Neuronal stem cell (in vitro differentiated cells): Measurements from ENCODE around the gene RUBCN.
"Not testable (repeated sequence)": the region's sequence is repeated elsewhere in the genome, so short reads cannot be mapped to it uniquely, and the experiment has no call there.

ENCODE experiments used
- DNase-seq: peaks from one replicate; pipeline ENCODE4 v3.0.0-alpha.2; 2013; ENCODE audit warnings: low spot score
- H2AFZ ChIP-seq: one replicate; pipeline ENCODE4 v1.6.1; 2013; ENCODE audit warnings: mild to moderate bottlenecking, low read length, inconsistent platforms
- H2AK5ac ChIP-seq: 2 replicates; pipeline ENCODE4 v1.6.1; 2013; ENCODE audit warnings: low read depth, mild to moderate bottlenecking, inconsistent platforms, low read length, moderate library complexity, mixed read lengths
- H2BK120ac ChIP-seq: 2 replicates; pipeline ENCODE4 v1.6.1; 2013; ENCODE audit warnings: low read depth, mild to moderate bottlenecking, inconsistent platforms, low read length, moderate library complexity, mixed read lengths
- H2BK12ac ChIP-seq: one replicate; pipeline ENCODE4 v1.6.1; 2013; ENCODE audit warnings: low read length, inconsistent platforms
- H2BK15ac ChIP-seq: 2 replicates; pipeline ENCODE4 v1.6.1; 2013; ENCODE audit warnings: mild to moderate bottlenecking, low read length, inconsistent platforms, mixed read lengths
- H2BK5ac ChIP-seq: one replicate; pipeline ENCODE4 v1.6.1; 2013; ENCODE audit warnings: inconsistent platforms, mild to moderate bottlenecking, low read length, moderate library complexity
- H3K14ac ChIP-seq: one replicate; pipeline ENCODE4 v1.6.1; 2013; ENCODE audit warnings: low read length, inconsistent platforms
- H3K18ac ChIP-seq: 2 replicates; pipeline ENCODE4 v1.6.1; 2013; ENCODE audit warnings: low read length, inconsistent platforms
- H3K23ac ChIP-seq: 2 replicates; pipeline ENCODE4 v1.6.1; 2013; ENCODE audit warnings: low read depth, mild to moderate bottlenecking, mixed read lengths, low read length, inconsistent platforms; ENCODE audit not compliant: poor library complexity
- H3K27ac ChIP-seq: replicated peaks from 3 replicates; pipeline ENCODE4 v1.5.1; 2013; ENCODE audit warnings: low read length, inconsistent platforms
- H3K27me3 ChIP-seq, 3 experiments: 2 replicates each; pipeline ENCODE4 v1.6.1; 2013; ENCODE audit warnings: low read length in 3 of 3, mild to moderate bottlenecking in 2 of 3, inconsistent platforms in 1 of 3, low read depth in 1 of 3, mixed read lengths in 1 of 3, moderate library complexity in 1 of 3; ENCODE audit not compliant: control insufficient read depth in 3 of 3, insufficient read depth in 3 of 3
- H3K36me3 ChIP-seq, 2 donors: replicated peaks in 1 of 2; 2 replicates each; pipeline ENCODE4 v1.6.1; 2013; ENCODE audit warnings: low read length in 2 of 2; ENCODE audit not compliant: control insufficient read depth in 2 of 2, insufficient read depth in 2 of 2
- H3K4ac ChIP-seq: 2 replicates; pipeline ENCODE4 v1.6.1; 2013; ENCODE audit warnings: inconsistent platforms, mild to moderate bottlenecking, low read length, moderate library complexity
- H3K4me1 ChIP-seq, 2 donors: 1 replicate in 1 of 2; 2 replicates in 1 of 2; pipeline ENCODE4 v1.6.1; 2013; ENCODE audit warnings: low read length in 2 of 2, low read depth in 1 of 2; ENCODE audit not compliant: control insufficient read depth in 2 of 2, insufficient read depth in 1 of 2
- H3K4me2 ChIP-seq: one replicate; pipeline ENCODE4 v1.6.1; 2013; ENCODE audit warnings: mild to moderate bottlenecking, low read length, inconsistent platforms; ENCODE audit not compliant: insufficient read depth, poor library complexity, severe bottlenecking
- H3K4me3 ChIP-seq, 2 donors: 2 replicates each; pipeline ENCODE4 v1.5.1; 2013; ENCODE audit warnings: low read length in 2 of 2, mild to moderate bottlenecking in 2 of 2, inconsistent platforms in 1 of 2, moderate library complexity in 1 of 2
- H3K79me1 ChIP-seq: one replicate; pipeline ENCODE4 v1.6.1; 2013; ENCODE audit warnings: low read depth, mild to moderate bottlenecking, inconsistent platforms, low read length, moderate library complexity
- H3K9ac ChIP-seq: one replicate; pipeline ENCODE4 v1.6.1; 2013; ENCODE audit warnings: mild to moderate bottlenecking, low read depth, low read length, inconsistent platforms; ENCODE audit not compliant: poor library complexity
- H3K9me3 ChIP-seq, 2 donors: replicated peaks in 1 of 2; 2 replicates each; pipeline versions ENCODE3 to v1.6.1; 2013; ENCODE audit warnings: low read length in 2 of 2, mild to moderate bottlenecking in 2 of 2, inconsistent platforms in 1 of 2, low read depth in 1 of 2, mixed read lengths in 1 of 2, moderate library complexity in 1 of 2; ENCODE audit not compliant: control insufficient read depth in 2 of 2, insufficient read depth in 1 of 2
- H4K8ac ChIP-seq: one replicate; pipeline ENCODE4 v1.6.1; 2013; ENCODE audit warnings: low read depth, mild to moderate bottlenecking, inconsistent platforms, low read length, moderate library complexity
- H4K91ac ChIP-seq: one replicate; pipeline ENCODE4 v1.6.1; 2013; ENCODE audit warnings: low read length, low read depth, mild to moderate bottlenecking, inconsistent platforms; ENCODE audit not compliant: poor library complexity
- WGBS, 2 donors: extraction: QIAGEN DNeasy Blood & Tissue Kit; methylation state at CpG; one replicate each; pipeline ENCODE4 v1.1.7; 2013; ENCODE audit warnings: missing lambda C conversion rate in 2 of 2, mixed read lengths in 1 of 2; ENCODE audit not compliant: insufficient read length in 2 of 2, insufficient replicate concordance in 1 of 2; ENCODE audit errors: extremely low coverage in 2 of 2; 5-methylcytosine and 5-hydroxymethylcytosine counted together

Gene RUBCN

DNA sequence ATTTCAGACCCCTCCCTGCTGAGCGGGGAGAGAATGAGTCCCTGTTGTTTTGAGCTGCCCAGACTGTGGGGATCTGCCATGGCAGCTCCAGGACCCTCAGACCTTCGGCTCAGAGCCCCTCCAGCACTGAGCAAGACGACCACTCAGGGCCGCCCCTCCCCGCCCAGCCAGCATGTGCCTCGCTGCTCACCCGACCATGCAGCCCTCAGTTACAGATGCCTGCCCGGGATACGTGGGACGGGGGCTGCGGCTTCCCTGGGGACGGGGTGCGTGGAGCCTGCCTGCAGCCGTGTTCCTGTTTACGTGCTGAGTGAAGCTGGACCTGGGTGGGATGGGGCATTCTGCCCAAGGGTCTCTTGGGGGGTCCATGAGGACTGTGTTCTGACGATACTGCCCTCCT lies 77.0 kb downstream of the RUBCN start:
- not testable (repeated sequence) for H2BK15ac ChIP-seq

DNA sequence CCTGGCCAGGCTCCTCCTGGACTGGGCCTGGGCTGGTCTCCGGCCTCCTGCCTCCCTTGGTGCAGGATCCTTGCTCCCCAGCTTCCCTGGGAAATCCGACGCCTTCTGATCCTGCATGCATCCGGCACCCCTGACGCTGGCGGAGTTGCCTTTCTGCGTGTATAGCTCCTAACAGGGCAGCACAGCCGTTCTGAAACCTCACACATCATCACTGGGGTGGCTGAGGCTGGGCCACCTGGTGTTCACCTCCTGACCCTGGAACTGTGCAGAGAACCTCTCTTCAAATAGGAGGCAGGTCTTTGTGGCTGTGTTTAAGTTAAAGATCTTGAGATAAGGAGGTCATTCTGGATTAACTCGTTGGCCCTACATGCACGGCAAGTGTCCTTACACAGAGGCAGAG lies 77.6 kb downstream of the RUBCN start:
- H3K36me3 ChIP-seq, H3K9ac ChIP-seq, H2BK120ac ChIP-seq, H3K4me2 ChIP-seq, H2BK15ac ChIP-seq, H2BK12ac ChIP-seq, H3K27ac ChIP-seq, H2AK5ac ChIP-seq, H3K27me3 ChIP-seq, H3K14ac ChIP-seq, DNase-seq, H3K9me3 ChIP-seq, H3K23ac ChIP-seq, H3K4ac ChIP-seq, H2AFZ ChIP-seq, H3K4me3 ChIP-seq, H4K8ac ChIP-seq, H2BK5ac ChIP-seq, H4K91ac ChIP-seq, H3K79me1 ChIP-seq, H3K4me1 ChIP-seq, H3K18ac ChIP-seq: not testable (repeated sequence)
- whole genome bisulfite sequencing, 2 donors = no CpG with 5 or more reads among the region's 10 CpGs

More for the DNA sequence above, 77.0 kb downstream of the RUBCN start:
- not testable (repeated sequence) for H3K4me1 ChIP-seq, H2AK5ac ChIP-seq, H3K27ac ChIP-seq, H2BK5ac ChIP-seq, H3K14ac ChIP-seq, H3K4ac ChIP-seq, H3K18ac ChIP-seq, H2BK12ac ChIP-seq, H3K9me3 ChIP-seq, H4K91ac ChIP-seq, H4K8ac ChIP-seq, H3K9ac ChIP-seq, H3K4me2 ChIP-seq, H3K23ac ChIP-seq, H3K79me1 ChIP-seq, DNase-seq, H2AFZ ChIP-seq, H3K4me3 ChIP-seq, H3K27me3 ChIP-seq, H2BK120ac ChIP-seq, H3K36me3 ChIP-seq
- WGBS, 2 donors = no CpG with 5 or more reads among the region's 16 CpGs

DNA sequence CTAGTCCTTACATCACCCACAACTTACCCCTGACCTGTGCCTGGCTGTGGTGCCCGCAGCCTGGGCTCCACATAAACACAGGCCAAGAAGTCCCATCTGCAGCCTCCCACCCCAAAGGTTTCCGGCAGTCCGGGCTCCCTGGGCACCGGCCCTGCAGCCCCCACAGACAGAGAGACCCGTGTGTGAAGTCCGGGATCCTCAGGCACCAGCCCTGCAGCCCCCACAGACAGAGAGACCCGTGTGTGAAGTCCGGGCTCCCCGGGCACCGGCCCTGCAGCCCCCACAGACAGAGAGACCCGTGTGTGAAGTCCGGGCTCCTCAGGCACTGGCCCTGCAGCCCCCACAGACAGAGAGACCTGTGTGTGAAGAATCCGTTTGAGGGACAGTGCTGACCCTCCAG lies 78.0 kb downstream of the RUBCN start:
- H3K36me3 ChIP-seq, H2BK120ac ChIP-seq, H3K27me3 ChIP-seq, H3K14ac ChIP-seq, DNase-seq, H3K9ac ChIP-seq, H3K18ac ChIP-seq, H2BK5ac ChIP-seq, H3K23ac ChIP-seq, H3K79me1 ChIP-seq, H2BK12ac ChIP-seq, H2AFZ ChIP-seq, H3K4me3 ChIP-seq, H2BK15ac ChIP-seq, H3K9me3 ChIP-seq, H2AK5ac ChIP-seq, H3K4me2 ChIP-seq, H4K91ac ChIP-seq, H3K4ac ChIP-seq, H4K8ac ChIP-seq, H3K4me1 ChIP-seq, H3K27ac ChIP-seq: not testable (repeated sequence)
- no CpG with 5 or more reads among the region's 13 CpGs for WGBS, 2 donors

DNA sequence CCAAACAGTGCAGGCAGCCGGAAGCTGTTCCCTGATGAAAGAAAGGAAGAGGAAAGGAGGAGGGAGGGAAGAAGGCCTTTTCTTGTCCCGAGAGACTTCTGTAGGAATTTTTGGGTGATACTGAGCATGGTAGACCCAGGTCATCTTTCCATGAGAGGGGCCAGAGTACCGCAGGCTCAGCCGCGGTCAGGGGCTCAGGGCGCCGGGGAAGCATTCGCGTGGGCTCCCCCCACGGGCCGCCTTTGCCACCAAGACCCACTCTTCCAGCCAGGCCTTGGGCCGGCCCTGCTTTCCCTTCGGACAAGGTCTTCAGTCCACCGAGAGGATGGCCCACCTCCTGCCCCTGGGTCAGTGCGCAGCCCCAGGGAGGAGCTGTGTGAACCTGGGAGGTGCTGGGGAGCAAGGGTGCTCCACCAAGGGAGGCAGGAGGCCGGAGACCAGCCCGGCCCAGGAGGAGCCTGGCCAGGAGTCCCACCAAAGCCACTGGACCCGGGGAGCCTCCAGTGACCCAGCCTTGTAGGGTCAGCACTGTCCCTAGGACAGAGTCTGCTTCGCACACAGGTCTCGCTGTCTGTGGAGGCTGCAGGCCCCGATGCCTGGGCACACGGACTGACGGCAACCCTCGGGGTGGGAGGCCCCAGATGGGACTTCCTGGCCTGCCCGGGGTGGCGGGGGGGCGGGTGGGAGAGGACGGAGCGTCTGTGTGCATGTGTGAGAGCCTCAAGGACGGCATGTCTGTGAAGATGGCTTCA lies 79.0 kb downstream of the RUBCN start:
- not testable (repeated sequence) for H3K4me3 ChIP-seq, H2BK120ac ChIP-seq, H2AK5ac ChIP-seq, H3K4me1 ChIP-seq, H2BK12ac ChIP-seq, H3K36me3 ChIP-seq, H3K9ac ChIP-seq, DNase-seq, H3K27ac ChIP-seq, H3K23ac ChIP-seq, H3K4ac ChIP-seq, H4K8ac ChIP-seq, H3K14ac ChIP-seq, H3K79me1 ChIP-seq, H3K9me3 ChIP-seq, H3K18ac ChIP-seq, H3K4me2 ChIP-seq, H4K91ac ChIP-seq, H2AFZ ChIP-seq, H2BK5ac ChIP-seq, H3K27me3 ChIP-seq, H2BK15ac ChIP-seq
- no CpG with 5 or more reads among the region's 30 CpGs for WGBS, 2 donors
